ENCODE measurements around the gene PDE2A.

Gene PDE2A

GRCh38 chr11:72657411-72658100, 16.7 kb downstream of the PDE2A start:
- no peak for DNase-seq (ENCODE audit: low spot score)

- no peak for DNase-seq (ENCODE audit: low spot score)
Measured at GRCh38 chr11:72655896-72656464, 18.2 kb downstream of the PDE2A start.

GRCh38 chr11:72655014-72655413, 19.2 kb downstream of the PDE2A start:
- no peak for DNase-seq (ENCODE audit: low spot score)

GRCh38 chr11:72653649-72654048, 20.6 kb downstream of the PDE2A start:
- DNase-seq (ENCODE audit: low spot score), result no peak

- DNase-seq (ENCODE audit: low spot score), result no peak
Measured at GRCh38 chr11:72652873-72653630, 21.2 kb downstream of the PDE2A start.

- DNase-seq (ENCODE audit: low spot score), result no peak
Measured at GRCh38 chr11:72652133-72652532, 22.1 kb downstream of the PDE2A start.

GRCh38 chr11:72649215-72649976, 24.8 kb downstream of the PDE2A start:
- no peak for DNase-seq (ENCODE audit: low spot score)

GRCh38 chr11:72648384-72649136, 25.7 kb downstream of the PDE2A start:
- no peak for DNase-seq (ENCODE audit: low spot score)

GRCh38 chr11:72647882-72648281, 26.3 kb downstream of the PDE2A start:
- DNase-seq (ENCODE audit: low spot score), result no peak

GRCh38 chr11:72646472-72646871, 27.8 kb downstream of the PDE2A start:
- no peak for DNase-seq (ENCODE audit: low spot score)

GRCh38 chr11:72646024-72646423, 28.2 kb downstream of the PDE2A start:
- DNase-seq (ENCODE audit: low spot score), result no peak

GRCh38 chr11:72643547-72643946, 30.7 kb downstream of the PDE2A start:
- peak; percentile 65 for DNase-seq (ENCODE audit: low spot score)

GRCh38 chr11:72642884-72643522, 31.2 kb downstream of the PDE2A start:
- peak; percentile 44 for DNase-seq (ENCODE audit: low spot score)

GRCh38 chr11:72642043-72642883, 32.0 kb downstream of the PDE2A start:
- peak; percentile 36 for DNase-seq (ENCODE audit: low spot score)

- no peak for DNase-seq (ENCODE audit: low spot score)
Measured at GRCh38 chr11:72641522-72642042, 32.6 kb downstream of the PDE2A start.

- peak; percentile 97 for DNase-seq (ENCODE audit: low spot score)
Measured at GRCh38 chr11:72639502-72640375, 34.5 kb downstream of the PDE2A start.

- no peak for DNase-seq (ENCODE audit: low spot score)
Measured at GRCh38 chr11:72637926-72638325, 36.3 kb downstream of the PDE2A start.

- no peak for DNase-seq (ENCODE audit: low spot score)
Measured at GRCh38 chr11:72637198-72637597, 37.0 kb downstream of the PDE2A start.

GRCh38 chr11:72636376-72636775, 37.8 kb downstream of the PDE2A start:
- DNase-seq (ENCODE audit: low spot score), result no peak
